ENCODE results near the gene SLC25A21.

DNA sequence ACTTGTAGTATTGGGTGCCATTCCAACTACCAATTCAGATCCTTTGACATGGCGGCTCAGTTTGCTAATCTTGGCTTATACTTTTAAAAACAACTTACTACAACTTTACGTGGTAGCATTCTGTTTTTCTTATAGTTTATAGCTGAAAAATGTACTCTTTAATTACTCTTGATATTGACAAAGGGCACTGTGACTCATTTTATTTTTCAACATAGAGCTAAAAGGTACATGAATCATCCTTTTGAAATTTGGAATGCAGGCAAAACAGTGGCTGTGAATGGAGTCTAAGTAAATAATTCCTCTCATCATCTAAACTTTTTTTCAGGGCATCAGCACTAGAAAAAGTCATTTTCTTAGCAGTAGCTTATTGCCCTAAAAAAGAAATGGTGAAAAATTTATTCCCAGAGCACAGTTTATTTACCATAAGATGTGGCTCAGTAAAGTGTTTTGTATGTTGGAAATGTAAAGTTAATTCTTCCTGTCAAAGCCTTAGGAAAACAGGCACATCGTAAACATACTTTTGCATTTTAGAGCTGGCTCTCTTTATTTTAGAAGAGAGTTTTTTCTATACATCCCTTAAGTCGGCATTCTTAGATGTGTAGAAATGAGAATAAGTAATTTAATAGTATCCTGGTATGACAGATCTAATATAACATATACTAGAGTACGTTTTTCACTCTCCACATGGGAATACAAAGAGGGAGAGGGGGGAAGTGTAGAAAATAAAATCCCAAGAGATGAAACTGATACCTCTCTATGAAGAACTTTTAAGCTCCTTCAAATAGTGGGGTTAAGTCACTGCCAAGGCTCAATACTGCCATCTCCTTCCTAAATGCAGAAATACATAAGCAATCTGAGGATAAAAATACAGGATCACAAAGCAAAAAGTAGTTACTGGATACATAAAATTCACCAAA lies 55.2 kb downstream of the SLC25A21 start:
- TF ChIP-seq, protein P1, sequence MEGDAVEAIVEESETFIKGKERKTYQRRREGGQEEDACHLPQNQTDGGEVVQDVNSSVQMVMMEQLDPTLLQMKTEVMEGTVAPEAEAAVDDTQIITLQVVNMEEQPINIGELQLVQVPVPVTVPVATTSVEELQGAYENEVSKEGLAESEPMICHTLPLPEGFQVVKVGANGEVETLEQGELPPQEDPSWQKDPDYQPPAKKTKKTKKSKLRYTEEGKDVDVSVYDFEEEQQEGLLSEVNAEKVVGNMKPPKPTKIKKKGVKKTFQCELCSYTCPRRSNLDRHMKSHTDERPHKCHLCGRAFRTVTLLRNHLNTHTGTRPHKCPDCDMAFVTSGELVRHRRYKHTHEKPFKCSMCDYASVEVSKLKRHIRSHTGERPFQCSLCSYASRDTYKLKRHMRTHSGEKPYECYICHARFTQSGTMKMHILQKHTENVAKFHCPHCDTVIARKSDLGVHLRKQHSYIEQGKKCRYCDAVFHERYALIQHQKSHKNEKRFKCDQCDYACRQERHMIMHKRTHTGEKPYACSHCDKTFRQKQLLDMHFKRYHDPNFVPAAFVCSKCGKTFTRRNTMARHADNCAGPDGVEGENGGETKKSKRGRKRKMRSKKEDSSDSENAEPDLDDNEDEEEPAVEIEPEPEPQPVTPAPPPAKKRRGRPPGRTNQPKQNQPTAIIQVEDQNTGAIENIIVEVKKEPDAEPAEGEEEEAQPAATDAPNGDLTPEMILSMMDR (IDR thresholded peaks at IDR 0.05; ENCODE audit: low read length) = peak; percentile 10; the same call in 1 of the 2 replicates
- no peak for TF ChIP-seq EZH2 (optimal IDR thresholded peaks at IDR 0.05; ENCODE audit: low read depth, low read length)

All from MM.1S (cell line).